Smooth muscle cell (in vitro differentiated cells): Measurements from ENCODE around the gene TTLL5. TPM values are rescaled to one million over a fixed set of nuclear protein-coding genes. Genes with fewer than 3 reads are reported as not detected.
A peak's percentile ranks its signal among the peaks of the same experiment; 100 is the strongest.

ENCODE experiments used
- DNase-seq: peaks from one replicate; lab custom pipeline; 2025; ENCODE audit not compliant: unreplicated experiment; lab: John Stamatoyannopoulos, UW
- H2AFZ ChIP-seq: fragments of 200-600 bp; sonication (generic); 2 replicates; pipeline ENCODE4 v1.6.0; 2016; ENCODE audit warnings: antibody characterized with exemption, low read depth, mild to moderate bottlenecking
- H3F3A ChIP-seq: fragments of 200-600 bp; sonication (generic); 2 replicates; pipeline ENCODE4 v1.6.0; 2017; ENCODE audit warnings: antibody characterized with exemption, low read depth
- H3K27ac ChIP-seq: fragments of 200-600 bp; sonication (generic); 2 replicates; pipeline ENCODE4 v1.5.1; 2016; ENCODE audit warnings: low read depth, mild to moderate bottlenecking
- H3K27me3 ChIP-seq: fragments of 200-600 bp; sonication (generic); 2 replicates; pipeline ENCODE4 v1.6.1; 2016; ENCODE audit warnings: low read depth, mild to moderate bottlenecking
- H3K36me3 ChIP-seq: fragments of 200-600 bp; sonication (generic); 2 replicates; pipeline ENCODE4 v1.5.1; 2016; ENCODE audit warnings: low read depth
- H3K4me1 ChIP-seq: fragments of 200-600 bp; sonication (generic); 2 replicates; pipeline ENCODE4 v1.5.1; 2016; ENCODE audit warnings: low read depth
- H3K4me2 ChIP-seq: fragments of 200-600 bp; sonication (generic); 2 replicates; pipeline ENCODE4 v1.6.0; 2016; ENCODE audit warnings: mild to moderate bottlenecking
- H3K4me3 ChIP-seq: fragments of 200-600 bp; sonication (generic); 2 replicates; pipeline ENCODE4 v1.5.1; 2016; ENCODE audit warnings: mild to moderate bottlenecking
- H3K79me2 ChIP-seq: fragments of 200-600 bp; sonication (generic); 2 replicates; pipeline ENCODE4 v1.6.0; 2016; ENCODE audit warnings: low read depth, mild to moderate bottlenecking
- H3K9ac ChIP-seq: fragments of 200-600 bp; sonication (generic); 2 replicates; pipeline ENCODE4 v1.6.0; 2016; ENCODE audit warnings: low read depth
- H3K9me3 ChIP-seq: fragments of 200-600 bp; sonication (generic); replicated peaks from 2 replicates; pipeline ENCODE4 v1.5.1; 2016; ENCODE audit warnings: low read depth
- H4K20me1 ChIP-seq: fragments of 200-600 bp; sonication (generic); 2 replicates; pipeline ENCODE4 v1.6.0; 2016; ENCODE audit warnings: low read depth
- WGBS: methylation state at CpG from one replicate; pipeline ENCODE4 v1.1.7; 2016; ENCODE audit warnings: low lambda C conversion rate; 5-methylcytosine and 5-hydroxymethylcytosine counted together
- polyA plus RNA-seq: library from polyadenylated mRNA; unstranded; fragments of >200 nt; fragmentation: Nextera tagmentation; extraction: Ambion mirVana; gene quantifications from 2 replicates; pipeline ENCODE4 v1.2.1, GENCODE V29; 2016
- total RNA-seq: library from RNA; depleted of rRNA; stranded (reverse); fragments of >200 nt; gene quantifications from 2 replicates; pipeline ENCODE4 v1.2.3, GENCODE V29; 2014
- TF ChIP-seq, protein P1 (sequence below): fragments of 200-600 bp; sonication (generic); IDR thresholded peaks from 2 replicates; pipeline ENCODE4 v1.5.1; 2017; ENCODE audit warnings: borderline replicate concordance, mild to moderate bottlenecking, antibody characterized with exemption; ENCODE audit not compliant: insufficient read depth, poor library complexity, severe bottlenecking

Gene TTLL5
- total and polyA plus RNA-seq, 2 experiments from 2014 or later = 12.6 to 38.0 TPM

DNA sequence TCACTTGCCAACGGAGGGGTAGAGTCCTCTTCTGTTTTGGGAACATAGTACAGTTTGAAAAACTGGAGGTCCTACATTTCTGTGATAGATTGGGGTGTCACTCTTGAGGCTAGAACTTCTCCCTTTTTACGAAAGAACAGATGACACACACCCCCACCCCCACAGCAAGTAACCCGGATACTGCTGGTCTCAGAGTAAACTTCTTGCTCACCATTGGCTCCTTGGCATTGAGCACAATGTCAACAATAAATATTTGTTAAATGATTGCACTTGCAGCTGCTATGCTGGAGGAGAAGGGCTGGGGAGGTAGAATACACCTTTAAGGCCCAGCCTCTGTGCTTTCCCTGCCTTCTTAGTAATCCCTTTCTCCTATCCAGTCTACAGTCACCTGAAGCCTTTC lies 170.9 kb downstream of the TTLL5 start:
- H3K9ac ChIP-seq = no peak overlapping the region
- H2AFZ ChIP-seq = no peak overlapping the region
- no peak overlapping the region for H3K4me3 ChIP-seq
- H4K20me1 ChIP-seq = no peaks in the 10 kb centered on the region
- no peaks in the 10 kb centered on the region for H3K9me3 ChIP-seq
- H3K27ac ChIP-seq = peak overlapping the region; percentile 77
- no peak for DNase-seq
- H3K27me3 ChIP-seq = no peaks in the 10 kb centered on the region
- H3K79me2 ChIP-seq = no peaks in the 10 kb centered on the region
- TF ChIP-seq, protein P1, sequence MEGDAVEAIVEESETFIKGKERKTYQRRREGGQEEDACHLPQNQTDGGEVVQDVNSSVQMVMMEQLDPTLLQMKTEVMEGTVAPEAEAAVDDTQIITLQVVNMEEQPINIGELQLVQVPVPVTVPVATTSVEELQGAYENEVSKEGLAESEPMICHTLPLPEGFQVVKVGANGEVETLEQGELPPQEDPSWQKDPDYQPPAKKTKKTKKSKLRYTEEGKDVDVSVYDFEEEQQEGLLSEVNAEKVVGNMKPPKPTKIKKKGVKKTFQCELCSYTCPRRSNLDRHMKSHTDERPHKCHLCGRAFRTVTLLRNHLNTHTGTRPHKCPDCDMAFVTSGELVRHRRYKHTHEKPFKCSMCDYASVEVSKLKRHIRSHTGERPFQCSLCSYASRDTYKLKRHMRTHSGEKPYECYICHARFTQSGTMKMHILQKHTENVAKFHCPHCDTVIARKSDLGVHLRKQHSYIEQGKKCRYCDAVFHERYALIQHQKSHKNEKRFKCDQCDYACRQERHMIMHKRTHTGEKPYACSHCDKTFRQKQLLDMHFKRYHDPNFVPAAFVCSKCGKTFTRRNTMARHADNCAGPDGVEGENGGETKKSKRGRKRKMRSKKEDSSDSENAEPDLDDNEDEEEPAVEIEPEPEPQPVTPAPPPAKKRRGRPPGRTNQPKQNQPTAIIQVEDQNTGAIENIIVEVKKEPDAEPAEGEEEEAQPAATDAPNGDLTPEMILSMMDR = no peak
- H3F3A ChIP-seq = no peaks in the 10 kb centered on the region
- peak overlapping the region; percentile 4 for H3K4me2 ChIP-seq
- 85% methylated on average over 3 of the region's 3 CpGs for WGBS
- H3K36me3 ChIP-seq = no peaks in the 10 kb centered on the region
- H3K4me1 ChIP-seq = no peaks in the 10 kb centered on the region

DNA sequence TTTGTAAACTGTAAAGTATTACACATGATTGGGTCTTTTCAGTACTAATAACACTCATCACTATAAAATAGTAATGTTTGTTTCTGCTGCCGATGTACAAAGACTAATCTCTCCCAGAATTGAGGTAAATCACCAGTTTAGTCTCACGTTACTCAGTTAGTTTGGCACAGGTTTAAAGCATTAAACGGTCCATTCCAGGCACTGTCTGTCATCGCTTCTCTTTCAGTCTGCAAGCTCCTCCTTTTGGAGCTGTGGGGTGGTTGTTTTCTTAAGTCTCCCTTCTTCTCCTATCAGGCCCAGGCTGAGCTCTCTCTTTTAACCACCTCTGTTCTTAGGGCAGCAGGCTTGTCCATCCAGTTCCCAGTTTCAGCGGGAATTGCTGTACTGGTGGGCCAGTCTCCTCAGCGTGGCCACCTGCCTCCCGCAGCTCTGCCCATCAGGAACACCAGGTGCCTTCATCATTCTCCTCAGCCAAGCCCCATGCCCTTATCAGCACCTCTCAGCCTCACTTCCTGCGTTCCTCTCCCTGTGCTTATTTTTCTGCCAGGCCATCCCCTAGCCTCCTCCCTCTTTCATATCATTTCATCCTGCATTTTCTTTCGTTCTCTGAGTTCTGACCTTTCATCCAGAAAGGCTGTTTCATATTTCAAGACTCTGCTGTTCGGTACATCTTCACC lies 171.7 kb downstream of the TTLL5 start:
- Histone ChIP-seq H4K20me1 (no peaks in the 10 kb centered on the region), H3K27ac (peak overlapping the region; percentile 77), H3K36me3 (no peaks in the 10 kb centered on the region), H3K79me2 (no peaks in the 10 kb centered on the region), H3K9me3 (no peaks in the 10 kb centered on the region), H3K27me3 (no peaks in the 10 kb centered on the region), H2AFZ (no peak overlapping the region), H3K9ac (peak overlapping the region; percentile 7), H3F3A (no peaks in the 10 kb centered on the region), H3K4me2 (peak overlapping the region; percentile 44), H3K4me3 (no peak overlapping the region), H3K4me1 (no peaks in the 10 kb centered on the region)
- no peak for DNase-seq
- WGBS = 78% methylated on average over 10 of the region's 10 CpGs
- TF ChIP-seq, protein P1 = no peak

DNA sequence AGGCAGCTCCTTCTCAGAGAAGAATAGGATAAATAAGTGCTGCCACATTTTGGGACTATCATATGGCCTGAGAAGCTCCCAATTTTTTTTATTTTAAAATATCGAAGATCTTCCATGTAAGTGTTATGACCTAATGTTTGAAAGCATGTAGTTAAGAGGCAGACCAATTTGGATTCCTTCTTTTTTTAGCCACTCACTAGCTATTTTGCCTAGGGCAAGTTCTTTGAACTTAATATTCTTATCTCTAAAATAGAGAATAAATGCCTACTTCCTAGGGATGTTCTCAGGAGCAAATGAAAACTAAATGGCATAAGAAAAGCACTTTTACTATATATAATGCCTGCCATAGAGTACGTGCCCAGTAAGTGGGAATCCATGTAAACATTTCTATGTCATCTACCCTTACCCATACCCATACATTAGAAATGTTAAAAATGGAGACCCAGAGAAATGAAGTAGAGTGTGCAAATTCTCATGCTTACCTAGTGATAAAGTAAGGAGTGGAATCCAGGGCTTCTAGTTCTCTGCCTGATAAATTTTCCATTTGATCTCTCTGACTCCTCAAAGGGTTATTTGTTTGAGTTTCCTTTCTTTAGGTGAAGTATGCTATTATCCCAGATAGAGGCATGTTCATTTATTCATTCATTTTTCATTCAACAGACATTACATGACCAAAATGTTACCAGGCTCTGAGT lies 172.4 kb downstream of the TTLL5 start:
- Histone ChIP-seq H3K36me3 (no peaks in the 10 kb centered on the region), H4K20me1 (no peaks in the 10 kb centered on the region), H3K4me1 (no peaks in the 10 kb centered on the region), H3F3A (no peaks in the 10 kb centered on the region), H2AFZ (no peak overlapping the region), H3K9me3 (no peaks in the 10 kb centered on the region), H3K27ac (peak overlapping the region; percentile 77), H3K4me3 (no peak overlapping the region), H3K4me2 (peak overlapping the region; percentile 44), H3K9ac (no peak overlapping the region), H3K27me3 (no peaks in the 10 kb centered on the region), H3K79me2 (no peaks in the 10 kb centered on the region)
- 76% methylated on average over 2 of the region's 2 CpGs for WGBS
- TF ChIP-seq, protein P1 = no peak
- DNase-seq = no peak
